Naive thymus-derived CD8-positive, alpha-beta T cell (primary cell): ENCODE data around the gene CATSPER3. TPM values are rescaled to one million over a fixed set of nuclear protein-coding genes. Genes with fewer than 3 reads are reported as not detected.

ENCODE experiments used
- ATAC-seq, 2 donors: fragments of 150-1000 bp; cut with Tn5 transposase in 1 of 2; sonication (Bioruptor Pico), chemical (Tn5 transposase) in 1 of 2; 1 replicate in 1 of 2; 2 replicates in 1 of 2; pipeline ENCODE4 v1.10.0; 2021; ENCODE audit warnings: mild to moderate bottlenecking in 2 of 2, moderate library complexity in 2 of 2
- POLR2A ChIA-PET: fragments of 350-600 bp; sonication (Branson Sonifier 250); formaldehyde crosslinking; loops from one replicate; lab custom pipeline; 2021; ENCODE audit warnings: antibody characterized with exemption; lab: Charles Lee
- DNase-seq, 10 donors: peaks; one replicate each; pipeline versions ENCODE4 v3.0.0 to v3.0.0-alpha.2; 2020 to 2022
- H3K27ac Mint-ChIP-seq, 10 donors: one replicate each; pipeline ENCODE4 v1.8.0; 2020 to 2022; ENCODE audit warnings: mild to moderate bottlenecking in 10 of 10, mixed read lengths in 10 of 10, moderate library complexity in 4 of 10, inconsistent platforms in 1 of 10
- H3K27me3 Mint-ChIP-seq, 5 donors: one replicate each; pipeline ENCODE4 v1.8.0; 2021 to 2022; ENCODE audit warnings: mixed read lengths in 5 of 5
- H3K36me3 Mint-ChIP-seq, 3 donors: one replicate each; pipeline ENCODE4 v1.8.0; 2020 to 2022; ENCODE audit warnings: mixed read lengths in 3 of 3, mild to moderate bottlenecking in 2 of 3, inconsistent platforms in 1 of 3
- H3K4me1 Mint-ChIP-seq, 4 donors: one replicate each; pipeline ENCODE4 v1.8.0; 2021 to 2022; ENCODE audit warnings: mixed read lengths in 4 of 4
- H3K4me3 Mint-ChIP-seq, 10 donors: one replicate each; pipeline ENCODE4 v1.8.0; 2020 to 2022; ENCODE audit warnings: mild to moderate bottlenecking in 10 of 10, mixed read lengths in 10 of 10, moderate library complexity in 6 of 10, inconsistent platforms in 1 of 10
- H3K9me3 Mint-ChIP-seq, 9 donors: one replicate each; pipeline ENCODE4 v1.8.0; 2020 to 2022; ENCODE audit warnings: mixed read lengths in 9 of 9, mild to moderate bottlenecking in 3 of 9, inconsistent platforms in 1 of 9, moderate library complexity in 1 of 9
- polyA plus RNA-seq, 3 donors: library from polyadenylated mRNA; unstranded; fragments of 300-500 nt; fragmentation: Illumina TruSeq; gene quantifications; one replicate each; pipeline ENCODE4 v1.2.3, GENCODE V29; 2021
- total RNA-seq, 8 experiments: library from RNA in 2 of 8; stranded (reverse) in 2 of 8; gene quantifications; one replicate each; pipeline ENCODE4 v1.2.3 and lab custom pipeline; 2021 to 2026

CATSPER3 gene
- total and polyA plus RNA-seq, 5 experiments from 2014 or later, result 0.67 to 0.80 (median 0.78) TPM; not detected in 2

- Mint-ChIP-seq H3K4me3 (no peak overlapping the region), H3K36me3 (no peaks in the 10 kb centered on the region), H3K9me3 (peaks cover 0 to 2% (median 0%) of the 10 kb centered on the region in 9 donors), H3K4me1 (no peaks in the 10 kb centered on the region), H3K27ac (peak overlapping the region in 1 of 10 donors; percentile 42), H3K27me3 (peaks cover 0 to 2% (median 0%) of the 10 kb centered on the region in 5 donors)
- ATAC-seq (no peak), DNase-seq (no peak)
- POLR2A ChIA-PET, result no interaction called here
Measured at GRCh38 chr5:135013947-135014570, 46.4 kb downstream of the CATSPER3 start.

GRCh38 chr5:135015942-135016341 is 48.2 kb downstream of the CATSPER3 start:
- DNase-seq, result peak in 1 of 10 donors; percentile 3
- Mint-ChIP-seq H3K27me3 (peaks cover 0 to 3% (median 0%) of the 10 kb centered on the region in 5 donors), H3K27ac (no peak overlapping the region), H3K9me3 (no peaks in the 10 kb centered on the region), H3K4me3 (no peak overlapping the region), H3K4me1 (no peaks in the 10 kb centered on the region), H3K36me3 (peaks cover 0 to 2% (median 0%) of the 10 kb centered on the region in 3 donors)
- no peak for ATAC-seq
- POLR2A ChIA-PET, result no interaction called here

GRCh38 chr5:135016861-135017290 is 49.2 kb downstream of the CATSPER3 start:
- Mint-ChIP-seq H3K4me3 (no peak overlapping the region), H3K27me3 (peaks cover 0 to 3% (median 0%) of the 10 kb centered on the region in 5 donors), H3K4me1 (no peaks in the 10 kb centered on the region), H3K36me3 (peaks cover 0 to 2% (median 0%) of the 10 kb centered on the region in 3 donors), H3K27ac (no peak overlapping the region), H3K9me3 (no peaks in the 10 kb centered on the region)
- POLR2A ChIA-PET, result no interaction called here
- ATAC-seq, result no peak
- peak in 1 of 10 donors; percentile 11 for DNase-seq

GRCh38 chr5:135018457-135018856 is 50.8 kb downstream of the CATSPER3 start:
- Mint-ChIP-seq H3K36me3 (peaks cover 0 to 2% (median 2%) of the 10 kb centered on the region in 3 donors), H3K27me3 (peaks cover 0 to 6% (median 2%) of the 10 kb centered on the region in 5 donors), H3K27ac (no peak overlapping the region), H3K4me1 (no peaks in the 10 kb centered on the region), H3K9me3 (no peaks in the 10 kb centered on the region), H3K4me3 (no peak overlapping the region)
- DNase-seq (peak in 1 of 10 donors; percentile 26), ATAC-seq (no peak)
- POLR2A ChIA-PET, result no interaction called here

GRCh38 chr5:135019314-135019713 is 51.6 kb downstream of the CATSPER3 start:
- Mint-ChIP-seq H3K4me3 (no peak overlapping the region), H3K27me3 (peaks cover 0 to 6% (median 2%) of the 10 kb centered on the region in 5 donors), H3K9me3 (no peaks in the 10 kb centered on the region), H3K4me1 (no peaks in the 10 kb centered on the region), H3K27ac (no peak overlapping the region), H3K36me3 (peaks cover 0 to 2% (median 2%) of the 10 kb centered on the region in 3 donors)
- no peak for ATAC-seq
- DNase-seq, result peak in 1 of 10 donors; percentile 12
- POLR2A ChIA-PET, result no interaction called here

- peaks cover 0 to 2% (median 2%) of the 10 kb centered on the region in 3 donors for H3K36me3 Mint-ChIP-seq
- H3K9me3 Mint-ChIP-seq, result peaks cover 0 to 1% (median 0%) of the 10 kb centered on the region in 9 donors
- POLR2A ChIA-PET, result no interaction called here
- no peak overlapping the region for H3K4me3 Mint-ChIP-seq
- peak in 1 of 10 donors; percentile 28 for DNase-seq
- H3K4me1 Mint-ChIP-seq, result no peaks in the 10 kb centered on the region
- H3K27ac Mint-ChIP-seq, result no peak overlapping the region
- no peak for ATAC-seq
- peaks cover 0 to 7% (median 3%) of the 10 kb centered on the region in 5 donors for H3K27me3 Mint-ChIP-seq
Measured at GRCh38 chr5:135020111-135020895, 52.6 kb downstream of the CATSPER3 start.

GRCh38 chr5:135024956-135025729 is 57.4 kb downstream of the CATSPER3 start:
- POLR2A ChIA-PET, result interaction anchor here (0.9 kb wide), 1 partner anchor 14 kb away, joined by 3 read pairs; no protein-coding TSS in a partner anchor
- ATAC-seq (no peak), DNase-seq (peak in 1 of 10 donors; percentile 19)
- peaks cover 16 to 39% (median 34%) of the 10 kb centered on the region in 5 donors for H3K27me3 Mint-ChIP-seq
- H3K4me3 Mint-ChIP-seq, result no peak overlapping the region
- H3K36me3 Mint-ChIP-seq, result peaks cover 3 to 11% (median 6%) of the 10 kb centered on the region in 3 donors
- H3K27ac Mint-ChIP-seq, result no peak overlapping the region
- peaks cover 0 to 6% (median 0%) of the 10 kb centered on the region in 9 donors for H3K9me3 Mint-ChIP-seq
- peaks cover 5 to 15% (median 10%) of the 10 kb centered on the region in 4 donors for H3K4me1 Mint-ChIP-seq

GRCh38 chr5:135025730-135026644 is 58.3 kb downstream of the CATSPER3 start:
- Mint-ChIP-seq H3K36me3 (peaks cover 3 to 11% (median 6%) of the 10 kb centered on the region in 3 donors), H3K4me3 (no peak overlapping the region), H3K4me1 (peaks cover 10 to 23% (median 15%) of the 10 kb centered on the region in 4 donors), H3K27me3 (peaks cover 21 to 47% (median 42%) of the 10 kb centered on the region in 5 donors), H3K27ac (no peak overlapping the region), H3K9me3 (peaks cover 0 to 6% (median 0%) of the 10 kb centered on the region in 9 donors)
- DNase-seq (no peak), ATAC-seq (no peak)
- POLR2A ChIA-PET, result no interaction called here

- ATAC-seq (no peak), DNase-seq (no peak)
- Mint-ChIP-seq H3K9me3 (peaks cover 0 to 6% (median under 1%) of the 10 kb centered on the region in 9 donors), H3K27me3 (peaks cover 22 to 55% (median 46%) of the 10 kb centered on the region in 5 donors), H3K27ac (no peak overlapping the region), H3K4me3 (no peak overlapping the region), H3K4me1 (peaks cover 11 to 30% (median 21%) of the 10 kb centered on the region in 4 donors), H3K36me3 (peaks cover 3 to 11% (median 6%) of the 10 kb centered on the region in 3 donors)
- POLR2A ChIA-PET, result no interaction called here
Measured at GRCh38 chr5:135026645-135027265, 59.0 kb downstream of the CATSPER3 start.

- Mint-ChIP-seq H3K4me3 (no peak overlapping the region), H3K9me3 (peaks cover 0 to 6% (median 1%) of the 10 kb centered on the region in 9 donors), H3K27me3 (peaks cover 27 to 60% (median 51%) of the 10 kb centered on the region in 5 donors), H3K27ac (no peak overlapping the region), H3K4me1 (peaks cover 15 to 36% (median 26%) of the 10 kb centered on the region in 4 donors), H3K36me3 (peaks cover 3 to 11% (median 6%) of the 10 kb centered on the region in 3 donors)
- ATAC-seq (no peak), DNase-seq (no peak)
- POLR2A ChIA-PET, result no interaction called here
Measured at GRCh38 chr5:135027266-135027696, 59.6 kb downstream of the CATSPER3 start.
